ENCODE results near the gene PIK3R3. TPM values are rescaled to one million over a fixed set of nuclear protein-coding genes. Genes with fewer than 3 reads are reported as not detected.

The PIK3R3 gene
- total and polyA plus RNA-seq, 4 donors, result 29.0 to 63.1 (median 54.4) TPM

DNA sequence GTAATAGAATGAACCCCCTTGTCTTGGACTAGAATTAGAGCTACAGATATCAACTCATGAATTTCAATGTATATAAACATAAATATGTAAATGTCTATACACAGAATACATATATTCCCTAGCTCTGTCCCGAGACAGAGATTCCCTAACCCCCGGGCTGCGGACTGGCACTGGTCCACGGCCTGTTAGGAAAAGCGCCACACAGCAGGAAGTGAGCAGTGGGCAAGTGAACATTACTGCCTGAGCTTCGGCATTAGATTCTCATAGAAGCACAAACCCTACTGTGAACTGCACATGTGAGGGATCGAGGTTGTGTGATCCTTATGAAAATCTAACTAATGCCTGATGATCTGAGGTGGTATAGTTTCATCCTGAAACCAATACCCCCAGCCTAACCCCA is 51.2 kb downstream of the PIK3R3 start:
- Histone ChIP-seq H3K4me3 (ENCODE audit: low read depth, low read length) (no peak overlapping the region), H3K27ac (ENCODE audit: low read depth, low read length) (no peak overlapping the region), H3K4me1 (ENCODE audit: control insufficient read depth, insufficient read depth, low read length) (no peaks in the 10 kb centered on the region), H3K36me3 (ENCODE audit: control insufficient read depth, insufficient read depth, low read length) (peaks cover 2% of the 10 kb centered on the region), H3K27me3 (ENCODE audit: control insufficient read depth, insufficient read depth, low read length) (no peaks in the 10 kb centered on the region), H3K9me3 (ENCODE audit: control insufficient read depth, insufficient read depth, low read length) (no peaks in the 10 kb centered on the region)
- DNase-seq (ENCODE audit: low read depth in 4 of 6, low spot score in 6 of 6), result no peak
- WGBS (ENCODE audit: insufficient coverage), result 63% methylated on average over 5 of the region's 7 CpGs

DNA sequence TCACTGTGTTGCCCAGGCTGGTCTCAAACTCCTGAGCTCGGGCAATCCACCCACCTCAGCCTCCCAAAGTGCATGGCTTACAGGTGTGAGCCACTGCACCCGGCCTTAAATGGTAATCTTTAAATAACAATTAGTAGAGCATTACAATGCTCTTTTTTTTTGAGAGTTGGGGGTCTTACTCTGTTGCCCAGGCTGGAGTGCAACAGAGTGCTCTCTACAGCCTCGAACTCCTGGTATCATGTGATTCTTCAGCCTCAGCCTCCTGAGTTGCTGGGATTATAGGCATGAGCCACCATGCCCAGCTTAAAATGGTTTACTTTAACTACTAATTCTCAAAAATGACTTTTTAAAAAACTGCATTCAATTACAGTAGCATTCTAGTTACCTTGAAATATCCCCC is 52.2 kb downstream of the PIK3R3 start:
- Histone ChIP-seq H3K27me3 (ENCODE audit: control insufficient read depth, insufficient read depth, low read length) (no peaks in the 10 kb centered on the region), H3K36me3 (ENCODE audit: control insufficient read depth, insufficient read depth, low read length) (peaks cover 6% of the 10 kb centered on the region), H3K9me3 (ENCODE audit: control insufficient read depth, insufficient read depth, low read length) (no peaks in the 10 kb centered on the region), H3K4me1 (ENCODE audit: control insufficient read depth, insufficient read depth, low read length) (no peaks in the 10 kb centered on the region), H3K27ac (ENCODE audit: low read depth, low read length) (no peak overlapping the region), H3K4me3 (ENCODE audit: low read depth, low read length) (no peak overlapping the region)
- DNase-seq (ENCODE audit: low read depth in 4 of 6, low spot score in 6 of 6), result no peak
- WGBS (ENCODE audit: insufficient coverage), result 100% methylated on average over 1 of the region's 3 CpGs

DNA sequence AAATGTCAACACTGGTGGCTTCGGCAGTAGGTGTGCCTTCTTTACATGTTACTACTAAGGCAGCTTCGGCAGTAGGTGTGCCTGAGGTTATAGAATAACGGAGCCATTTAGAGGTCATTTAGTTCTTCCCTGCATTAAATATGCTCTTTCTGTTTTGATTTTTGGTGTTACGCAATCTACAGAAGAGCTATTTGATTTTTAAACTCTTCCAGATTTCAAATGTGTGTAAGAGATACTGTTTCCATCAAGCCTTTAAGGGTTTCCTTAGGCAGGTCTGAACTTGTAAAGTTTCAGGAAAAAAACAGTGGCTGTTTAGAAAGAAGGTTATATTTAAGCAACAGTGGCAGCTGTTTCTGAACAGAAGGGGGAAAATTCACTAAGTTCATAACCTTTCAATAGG is 54.8 kb downstream of the PIK3R3 start:
- Histone ChIP-seq H3K4me3 (ENCODE audit: low read depth, low read length) (no peak overlapping the region), H3K27me3 (ENCODE audit: control insufficient read depth, insufficient read depth, low read length) (no peaks in the 10 kb centered on the region), H3K4me1 (ENCODE audit: control insufficient read depth, insufficient read depth, low read length) (no peaks in the 10 kb centered on the region), H3K27ac (ENCODE audit: low read depth, low read length) (no peak overlapping the region), H3K9me3 (ENCODE audit: control insufficient read depth, insufficient read depth, low read length) (no peaks in the 10 kb centered on the region), H3K36me3 (ENCODE audit: control insufficient read depth, insufficient read depth, low read length) (peaks cover 14% of the 10 kb centered on the region)
- no peak for DNase-seq (ENCODE audit: low read depth in 4 of 6, low spot score in 6 of 6)
- no CpG with 5 or more reads among the region's 4 CpGs for WGBS (ENCODE audit: insufficient coverage)

DNA sequence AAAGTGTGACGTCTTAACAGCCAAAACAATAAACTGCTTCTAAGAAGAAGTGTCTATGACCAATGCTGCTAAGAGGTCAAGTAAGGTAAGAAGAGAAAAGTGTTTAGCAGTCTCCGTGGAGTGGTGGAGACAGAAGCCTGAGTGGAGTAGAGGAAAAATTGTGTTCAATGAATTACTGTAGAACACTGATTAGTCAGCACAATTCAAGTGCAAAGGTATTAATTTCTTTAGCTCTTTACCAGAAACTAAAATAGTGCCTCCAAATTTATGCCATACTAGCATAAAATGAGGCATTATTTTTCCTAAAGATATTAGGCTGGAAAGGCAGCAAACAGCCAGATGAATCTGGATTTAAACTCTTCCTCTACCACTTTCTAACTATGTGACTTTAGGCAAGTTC is 56.1 kb downstream of the PIK3R3 start:
- Histone ChIP-seq H3K9me3 (ENCODE audit: control insufficient read depth, insufficient read depth, low read length) (no peaks in the 10 kb centered on the region), H3K36me3 (ENCODE audit: control insufficient read depth, insufficient read depth, low read length) (peaks cover 19% of the 10 kb centered on the region), H3K27ac (ENCODE audit: low read depth, low read length) (no peak overlapping the region), H3K4me3 (ENCODE audit: low read depth, low read length) (no peak overlapping the region), H3K4me1 (ENCODE audit: control insufficient read depth, insufficient read depth, low read length) (no peaks in the 10 kb centered on the region), H3K27me3 (ENCODE audit: control insufficient read depth, insufficient read depth, low read length) (no peaks in the 10 kb centered on the region)
- 100% methylated on average over 2 of the region's 2 CpGs for WGBS (ENCODE audit: insufficient coverage)
- DNase-seq (ENCODE audit: low read depth in 4 of 6, low spot score in 6 of 6), result no peak

DNA sequence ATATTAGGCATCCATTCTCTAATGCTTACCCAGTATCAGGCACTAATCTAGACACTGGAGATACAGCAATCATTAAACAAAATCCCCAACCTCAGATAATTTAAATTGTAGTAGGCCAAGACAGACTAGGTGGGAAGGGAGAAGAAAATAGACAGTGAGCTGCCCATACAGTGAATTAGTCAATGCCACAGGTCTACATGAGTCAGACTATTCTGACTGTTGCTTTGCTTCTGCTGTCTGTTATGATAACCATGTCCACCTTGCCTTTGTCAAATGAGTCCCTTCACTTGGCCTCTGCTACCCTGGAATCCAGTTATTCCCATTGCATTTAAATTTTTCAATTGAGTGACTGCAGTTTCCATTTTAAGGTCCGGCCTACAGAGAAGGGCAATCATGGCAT is 59.5 kb downstream of the PIK3R3 start:
- Histone ChIP-seq H3K9me3 (ENCODE audit: control insufficient read depth, insufficient read depth, low read length) (no peaks in the 10 kb centered on the region), H3K36me3 (ENCODE audit: control insufficient read depth, insufficient read depth, low read length) (peaks cover 24% of the 10 kb centered on the region), H3K27me3 (ENCODE audit: control insufficient read depth, insufficient read depth, low read length) (no peaks in the 10 kb centered on the region), H3K4me1 (ENCODE audit: control insufficient read depth, insufficient read depth, low read length) (no peaks in the 10 kb centered on the region), H3K27ac (ENCODE audit: low read depth, low read length) (no peak overlapping the region), H3K4me3 (ENCODE audit: low read depth, low read length) (no peak overlapping the region)
- 100% methylated on average over 1 of the region's 1 CpG for WGBS (ENCODE audit: insufficient coverage)
- DNase-seq (ENCODE audit: low read depth in 4 of 6, low spot score in 6 of 6), result no peak

DNA sequence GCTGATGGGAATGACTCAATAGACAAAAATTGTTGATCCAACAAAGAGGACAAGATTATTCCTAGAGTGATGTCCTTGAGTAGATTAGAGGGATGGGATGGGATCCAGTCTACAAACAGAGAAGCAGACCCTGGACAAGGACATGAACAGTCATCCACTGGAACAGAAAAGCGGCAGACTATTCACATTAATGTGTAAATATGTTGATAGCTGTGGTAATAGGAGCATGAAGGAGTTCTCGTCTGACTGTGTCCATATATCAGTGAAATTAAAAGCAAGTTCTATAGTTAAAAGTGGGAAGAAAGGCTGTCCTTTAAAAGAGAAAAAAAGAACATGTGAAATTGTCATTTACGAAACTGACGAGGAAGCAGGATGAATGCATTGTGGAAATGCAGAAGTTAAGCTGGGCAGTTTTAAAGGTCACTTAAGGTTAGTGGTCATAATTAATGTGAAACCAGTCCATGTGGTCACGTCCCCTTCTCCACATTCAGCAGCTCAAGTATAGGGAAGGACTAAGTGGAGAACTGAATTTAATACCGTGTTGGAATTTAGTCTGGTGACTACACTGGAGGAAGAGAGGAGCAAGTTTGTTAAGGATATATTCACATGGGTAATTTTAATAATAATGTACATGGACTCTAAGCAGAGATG is 62.1 kb downstream of the PIK3R3 start:
- H3K36me3 ChIP-seq (ENCODE audit: control insufficient read depth, insufficient read depth, low read length), result peaks cover 23% of the 10 kb centered on the region
- 93% methylated on average over 3 of the region's 6 CpGs for WGBS (ENCODE audit: insufficient coverage)
- H3K4me1 ChIP-seq (ENCODE audit: control insufficient read depth, insufficient read depth, low read length), result no peaks in the 10 kb centered on the region

DNA sequence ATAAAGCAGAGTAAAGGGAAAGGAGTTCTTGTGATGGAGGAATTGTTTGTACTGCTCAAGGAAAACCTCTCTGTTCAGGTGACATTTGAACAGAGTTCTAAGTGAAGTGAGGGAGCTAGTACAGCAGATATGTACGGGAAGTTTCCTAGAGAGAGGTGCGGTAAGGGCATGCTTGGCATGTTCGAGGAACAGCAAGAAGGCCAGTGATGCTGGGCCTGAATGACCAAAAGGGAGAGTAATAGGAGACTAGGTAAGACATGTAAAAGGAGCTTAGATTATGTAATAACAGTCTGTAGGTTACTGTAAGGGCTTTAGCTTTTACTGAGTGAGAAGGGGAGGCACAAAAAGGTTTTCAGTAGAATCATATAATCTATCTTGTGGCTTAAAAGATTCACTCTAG is 63.9 kb downstream of the PIK3R3 start:
- Histone ChIP-seq H3K27me3 (ENCODE audit: control insufficient read depth, insufficient read depth, low read length) (no peaks in the 10 kb centered on the region), H3K27ac (ENCODE audit: low read depth, low read length) (no peak overlapping the region), H3K4me1 (ENCODE audit: control insufficient read depth, insufficient read depth, low read length) (no peaks in the 10 kb centered on the region), H3K36me3 (ENCODE audit: control insufficient read depth, insufficient read depth, low read length) (peaks cover 24% of the 10 kb centered on the region), H3K4me3 (ENCODE audit: low read depth, low read length) (no peak overlapping the region), H3K9me3 (ENCODE audit: control insufficient read depth, insufficient read depth, low read length) (no peaks in the 10 kb centered on the region)
- 92% methylated on average over 3 of the region's 3 CpGs for WGBS (ENCODE audit: insufficient coverage)
- no peak for DNase-seq (ENCODE audit: low read depth in 4 of 6, low spot score in 6 of 6)

More for the DNA sequence above, 62.1 kb downstream of the PIK3R3 start:
- no peaks in the 10 kb centered on the region for H3K27me3 ChIP-seq (ENCODE audit: control insufficient read depth, insufficient read depth, low read length)
- no peak for DNase-seq (ENCODE audit: low read depth in 4 of 6, low spot score in 6 of 6)
- no peaks in the 10 kb centered on the region for H3K9me3 ChIP-seq (ENCODE audit: control insufficient read depth, insufficient read depth, low read length)
- H3K27ac ChIP-seq (ENCODE audit: low read depth, low read length), result no peak overlapping the region
- H3K4me3 ChIP-seq (ENCODE audit: low read depth, low read length), result no peak overlapping the region

DNA sequence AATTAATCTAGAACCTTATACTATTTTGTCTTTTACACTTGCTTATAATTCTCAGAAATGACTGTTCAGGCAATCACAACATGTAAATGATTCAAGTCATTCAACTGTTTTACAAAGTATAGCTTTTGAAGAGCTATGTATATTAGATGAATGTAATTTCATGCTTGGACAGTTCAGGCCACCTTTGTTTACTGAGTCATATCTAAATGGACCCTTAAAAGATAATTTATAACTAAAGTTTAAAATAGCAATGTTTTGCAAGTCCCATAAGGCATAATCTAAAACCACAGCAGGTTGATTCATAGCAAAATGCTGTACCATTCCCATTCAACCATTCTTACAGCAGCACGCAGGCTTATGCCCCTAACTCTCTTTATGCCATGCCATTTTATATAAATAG is 64.8 kb downstream of the PIK3R3 start:
- Histone ChIP-seq H3K4me3 (ENCODE audit: low read depth, low read length) (no peak overlapping the region), H3K27me3 (ENCODE audit: control insufficient read depth, insufficient read depth, low read length) (no peaks in the 10 kb centered on the region), H3K9me3 (ENCODE audit: control insufficient read depth, insufficient read depth, low read length) (no peaks in the 10 kb centered on the region), H3K27ac (ENCODE audit: low read depth, low read length) (no peak overlapping the region), H3K36me3 (ENCODE audit: control insufficient read depth, insufficient read depth, low read length) (peaks cover 18% of the 10 kb centered on the region), H3K4me1 (ENCODE audit: control insufficient read depth, insufficient read depth, low read length) (no peaks in the 10 kb centered on the region)
- DNase-seq (ENCODE audit: low read depth in 4 of 6, low spot score in 6 of 6), result peak in 1 of 6 donors; percentile 24
- WGBS (ENCODE audit: insufficient coverage), result no CpG with 5 or more reads among the region's 1 CpG

DNA sequence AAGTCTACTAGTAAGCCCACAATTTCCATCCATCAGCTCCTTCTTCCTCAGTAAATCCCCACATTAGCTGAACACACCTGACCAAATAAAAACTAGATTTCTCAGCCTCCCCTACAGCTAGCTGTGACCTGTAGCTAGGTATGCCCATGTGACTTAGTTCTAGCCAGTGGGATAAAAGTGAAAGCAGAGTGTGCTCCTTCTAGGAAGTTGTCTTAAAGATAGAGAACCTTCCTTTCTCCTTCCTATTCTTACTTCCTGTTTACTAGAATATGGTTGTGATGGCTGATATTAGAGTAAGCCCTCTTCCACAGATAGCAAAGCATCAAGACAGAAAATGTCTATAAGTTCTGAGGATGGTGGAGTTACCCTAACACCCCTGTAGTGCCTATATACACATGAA is 67.0 kb downstream of the PIK3R3 start:
- H3K9me3 ChIP-seq (ENCODE audit: control insufficient read depth, insufficient read depth, low read length), result no peaks in the 10 kb centered on the region
- H3K4me1 ChIP-seq (ENCODE audit: control insufficient read depth, insufficient read depth, low read length), result no peaks in the 10 kb centered on the region
- peaks cover 14% of the 10 kb centered on the region for H3K36me3 ChIP-seq (ENCODE audit: control insufficient read depth, insufficient read depth, low read length)

DNA sequence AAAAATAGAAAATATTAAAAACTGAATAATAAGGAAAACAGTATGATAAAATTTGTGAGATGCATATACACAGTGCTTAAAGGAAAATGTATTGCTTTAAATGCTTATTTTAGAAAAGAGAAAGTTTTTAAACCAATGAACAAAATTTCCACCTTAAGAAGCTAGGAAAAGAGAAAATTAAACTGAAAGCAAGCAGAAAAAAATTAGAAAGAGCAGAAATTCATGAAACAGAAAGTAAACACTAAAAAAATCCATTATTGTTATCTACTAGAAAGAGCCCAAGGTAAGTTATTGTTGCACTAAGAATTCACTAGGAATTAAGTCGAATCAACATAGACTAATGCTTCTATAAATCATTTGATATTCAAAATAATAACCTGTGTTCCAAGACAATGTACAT is 67.7 kb downstream of the PIK3R3 start:
- H3K9me3 ChIP-seq (ENCODE audit: control insufficient read depth, insufficient read depth, low read length), result no peaks in the 10 kb centered on the region
- no peaks in the 10 kb centered on the region for H3K27me3 ChIP-seq (ENCODE audit: control insufficient read depth, insufficient read depth, low read length)
- peaks cover 19% of the 10 kb centered on the region for H3K36me3 ChIP-seq (ENCODE audit: control insufficient read depth, insufficient read depth, low read length)
- H3K4me1 ChIP-seq (ENCODE audit: control insufficient read depth, insufficient read depth, low read length), result no peaks in the 10 kb centered on the region
- WGBS (ENCODE audit: insufficient coverage), result no CpG with 5 or more reads among the region's 1 CpG
- H3K4me3 ChIP-seq (ENCODE audit: low read depth, low read length), result no peak overlapping the region
- no peak overlapping the region for H3K27ac ChIP-seq (ENCODE audit: low read depth, low read length)
- DNase-seq (ENCODE audit: low read depth in 4 of 6, low spot score in 6 of 6), result no peak

More for the DNA sequence above, 67.0 kb downstream of the PIK3R3 start:
- Histone ChIP-seq H3K4me3 (ENCODE audit: low read depth, low read length) (no peak overlapping the region), H3K27ac (ENCODE audit: low read depth, low read length) (no peak overlapping the region), H3K27me3 (ENCODE audit: control insufficient read depth, insufficient read depth, low read length) (no peaks in the 10 kb centered on the region)
- DNase-seq (ENCODE audit: low read depth in 4 of 6, low spot score in 6 of 6), result no peak
